ENCODE data around the gene C5orf15.
"Not testable (repeated sequence)": the region's sequence is repeated elsewhere in the genome, so short reads cannot be mapped to it uniquely, and the experiment has no call there.

Gene C5orf15

GRCh38 chr5:133943475-133943817, 25.0 kb downstream of the C5orf15 start:
- no peak overlapping the region for H3K4me3 ChIP-seq (ENCODE audit: control insufficient read depth, low read depth, low read length)
- TF ChIP-seq, protein P1, sequence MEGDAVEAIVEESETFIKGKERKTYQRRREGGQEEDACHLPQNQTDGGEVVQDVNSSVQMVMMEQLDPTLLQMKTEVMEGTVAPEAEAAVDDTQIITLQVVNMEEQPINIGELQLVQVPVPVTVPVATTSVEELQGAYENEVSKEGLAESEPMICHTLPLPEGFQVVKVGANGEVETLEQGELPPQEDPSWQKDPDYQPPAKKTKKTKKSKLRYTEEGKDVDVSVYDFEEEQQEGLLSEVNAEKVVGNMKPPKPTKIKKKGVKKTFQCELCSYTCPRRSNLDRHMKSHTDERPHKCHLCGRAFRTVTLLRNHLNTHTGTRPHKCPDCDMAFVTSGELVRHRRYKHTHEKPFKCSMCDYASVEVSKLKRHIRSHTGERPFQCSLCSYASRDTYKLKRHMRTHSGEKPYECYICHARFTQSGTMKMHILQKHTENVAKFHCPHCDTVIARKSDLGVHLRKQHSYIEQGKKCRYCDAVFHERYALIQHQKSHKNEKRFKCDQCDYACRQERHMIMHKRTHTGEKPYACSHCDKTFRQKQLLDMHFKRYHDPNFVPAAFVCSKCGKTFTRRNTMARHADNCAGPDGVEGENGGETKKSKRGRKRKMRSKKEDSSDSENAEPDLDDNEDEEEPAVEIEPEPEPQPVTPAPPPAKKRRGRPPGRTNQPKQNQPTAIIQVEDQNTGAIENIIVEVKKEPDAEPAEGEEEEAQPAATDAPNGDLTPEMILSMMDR (IDR thresholded peaks at IDR 0.05; ENCODE audit: control insufficient read depth, insufficient read depth, low read depth, low read length, missing control alignments): no peak
- no peak for DNase-seq (ENCODE audit: low read depth)

- H3K4me3 ChIP-seq (ENCODE audit: control insufficient read depth, low read depth, low read length): no peak overlapping the region
- TF ChIP-seq, protein P1 (IDR thresholded peaks at IDR 0.05; ENCODE audit: control insufficient read depth, insufficient read depth, low read depth, low read length, missing control alignments): no peak
- no peak for DNase-seq (ENCODE audit: low read depth)
These were observed 25.6 kb downstream of the C5orf15 start for GRCh38 chr5:133942614-133943474.

- H3K4me3 ChIP-seq (ENCODE audit: control insufficient read depth, low read depth, low read length): no peak overlapping the region
- DNase-seq (ENCODE audit: low read depth): no peak
- TF ChIP-seq, protein P1 (IDR thresholded peaks at IDR 0.05; ENCODE audit: control insufficient read depth, insufficient read depth, low read depth, low read length, missing control alignments): no peak
These were observed 26.8 kb downstream of the C5orf15 start for GRCh38 chr5:133941456-133942196.

DNA sequence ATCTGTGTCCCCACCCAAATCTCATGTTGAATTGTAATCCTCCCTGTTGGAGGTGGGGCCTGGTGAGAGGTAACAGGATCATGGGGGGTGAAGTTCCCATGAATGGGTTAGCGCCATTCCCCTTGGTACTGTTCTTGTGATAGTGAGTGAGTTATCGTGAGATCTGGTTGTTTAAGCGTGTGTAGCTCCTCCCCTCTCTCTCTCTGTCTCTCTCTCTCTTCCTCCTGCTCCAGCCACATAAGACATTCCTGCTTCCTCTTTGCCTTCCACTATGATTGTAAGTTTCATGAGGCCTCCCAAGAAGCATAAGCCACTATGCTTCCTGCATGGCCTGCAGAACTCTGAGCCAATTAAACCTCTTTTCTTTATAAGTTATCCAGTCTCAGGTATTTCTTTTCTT, 28.8 kb downstream of the C5orf15 start:
- DNase-seq (ENCODE audit: low read depth): no peak
- TF ChIP-seq, protein P1 (IDR thresholded peaks at IDR 0.05; ENCODE audit: control insufficient read depth, insufficient read depth, low read depth, low read length, missing control alignments): no peak
- no peak overlapping the region for H3K4me3 ChIP-seq (ENCODE audit: control insufficient read depth, low read depth, low read length)

- no peak overlapping the region for H3K4me3 ChIP-seq (ENCODE audit: control insufficient read depth, low read depth, low read length)
- TF ChIP-seq, protein P1 (IDR thresholded peaks at IDR 0.05; ENCODE audit: control insufficient read depth, insufficient read depth, low read depth, low read length, missing control alignments): no peak
- no peak for DNase-seq (ENCODE audit: low read depth)
These were observed 29.5 kb downstream of the C5orf15 start for GRCh38 chr5:133938929-133939328.

- no peak overlapping the region for H3K4me3 ChIP-seq (ENCODE audit: control insufficient read depth, low read depth, low read length)
- no peak for DNase-seq (ENCODE audit: low read depth)
- TF ChIP-seq, protein P1 (IDR thresholded peaks at IDR 0.05; ENCODE audit: control insufficient read depth, insufficient read depth, low read depth, low read length, missing control alignments): no peak
These were observed 30.2 kb downstream of the C5orf15 start for GRCh38 chr5:133938039-133938821.

- DNase-seq (ENCODE audit: low read depth); H3K4me3 ChIP-seq (ENCODE audit: control insufficient read depth, low read depth, low read length): not testable (repeated sequence)
These were observed 30.8 kb downstream of the C5orf15 start for GRCh38 chr5:133937628-133938027.

All from AG09309 (cell line).